GM18870 (cell line): ENCODE results near the gene OAF.
"Not testable (repeated sequence)": the region's sequence is repeated elsewhere in the genome, so short reads cannot be mapped to it uniquely, and the experiment has no call there.

Source experiments
- ATAC-seq: cut with Tn5 transposase; IDR thresholded peaks from one replicate; pipeline ENCODE4 v1.9.1; 2021; ENCODE audit warnings: moderate library complexity; ENCODE audit not compliant: unreplicated experiment

Gene OAF

DNA sequence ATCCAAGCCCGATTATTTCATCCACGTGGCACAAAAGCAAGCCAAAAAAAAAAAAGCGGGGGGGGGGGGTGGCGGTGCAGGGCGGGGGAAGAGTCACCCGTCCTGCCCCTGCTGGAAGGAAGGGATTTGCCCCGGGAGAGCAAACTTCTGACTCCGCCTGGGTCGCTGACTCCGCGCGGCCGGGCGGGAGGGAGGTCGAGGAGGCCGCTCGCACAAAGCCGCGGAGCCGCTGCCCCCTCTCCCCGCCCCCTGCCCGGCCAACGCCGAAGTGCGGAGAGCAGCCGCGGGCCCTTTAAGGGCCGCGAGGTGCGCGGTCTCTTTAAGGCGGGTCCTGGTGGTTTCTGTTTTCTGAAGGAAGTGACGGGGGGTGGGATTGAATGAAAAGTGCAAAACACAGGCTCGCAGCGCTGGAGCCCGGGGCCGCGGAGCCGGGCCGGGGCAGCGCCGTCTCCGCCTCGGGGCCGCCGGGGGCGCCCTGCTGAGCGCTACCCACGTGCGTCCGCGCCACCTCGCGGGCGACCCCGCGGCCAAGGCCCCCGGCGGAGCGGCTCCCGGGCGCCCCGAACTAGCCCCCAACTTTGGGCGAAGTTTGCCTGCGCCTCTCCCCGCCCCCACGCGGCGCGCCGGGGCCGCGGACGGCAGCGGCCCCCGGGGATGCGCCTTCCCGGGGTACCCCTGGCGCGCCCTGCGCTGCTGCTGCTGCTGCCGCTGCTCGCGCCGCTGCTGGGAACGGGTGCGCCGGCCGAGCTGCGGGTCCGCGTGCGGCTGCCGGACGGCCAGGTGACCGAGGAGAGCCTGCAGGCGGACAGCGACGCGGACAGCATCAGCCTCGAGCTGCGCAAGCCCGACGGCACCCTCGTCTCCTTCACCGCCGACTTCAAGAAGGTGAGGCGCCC is at the start of gene OAF:
Gene OAF, plus strand, starts transcription at position 407 of the 896 bp plus-strand sequence. Its CDS starts 248 bp downstream, at position 655.
- no peak for ATAC-seq

DNA sequence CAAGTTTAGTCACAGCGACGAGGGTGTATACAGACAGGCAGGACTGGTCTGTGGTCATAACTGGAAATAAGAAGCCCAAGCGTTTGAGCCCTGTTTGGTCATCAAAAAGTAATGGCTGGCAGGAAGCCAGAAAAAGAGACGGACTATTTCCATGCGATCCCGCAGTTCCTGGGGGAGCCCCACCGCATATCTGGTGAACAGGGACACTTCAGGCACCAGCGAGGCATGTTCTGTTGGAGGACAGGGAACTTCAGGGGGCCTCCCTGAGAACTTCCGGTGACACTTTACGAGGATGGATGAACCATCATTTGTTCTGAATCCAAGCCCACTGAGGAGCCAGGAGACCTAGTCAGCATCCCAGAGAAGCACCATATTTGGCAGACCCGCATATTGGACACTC is 43.2 kb upstream of the OAF start:
- no peak for ATAC-seq

DNA sequence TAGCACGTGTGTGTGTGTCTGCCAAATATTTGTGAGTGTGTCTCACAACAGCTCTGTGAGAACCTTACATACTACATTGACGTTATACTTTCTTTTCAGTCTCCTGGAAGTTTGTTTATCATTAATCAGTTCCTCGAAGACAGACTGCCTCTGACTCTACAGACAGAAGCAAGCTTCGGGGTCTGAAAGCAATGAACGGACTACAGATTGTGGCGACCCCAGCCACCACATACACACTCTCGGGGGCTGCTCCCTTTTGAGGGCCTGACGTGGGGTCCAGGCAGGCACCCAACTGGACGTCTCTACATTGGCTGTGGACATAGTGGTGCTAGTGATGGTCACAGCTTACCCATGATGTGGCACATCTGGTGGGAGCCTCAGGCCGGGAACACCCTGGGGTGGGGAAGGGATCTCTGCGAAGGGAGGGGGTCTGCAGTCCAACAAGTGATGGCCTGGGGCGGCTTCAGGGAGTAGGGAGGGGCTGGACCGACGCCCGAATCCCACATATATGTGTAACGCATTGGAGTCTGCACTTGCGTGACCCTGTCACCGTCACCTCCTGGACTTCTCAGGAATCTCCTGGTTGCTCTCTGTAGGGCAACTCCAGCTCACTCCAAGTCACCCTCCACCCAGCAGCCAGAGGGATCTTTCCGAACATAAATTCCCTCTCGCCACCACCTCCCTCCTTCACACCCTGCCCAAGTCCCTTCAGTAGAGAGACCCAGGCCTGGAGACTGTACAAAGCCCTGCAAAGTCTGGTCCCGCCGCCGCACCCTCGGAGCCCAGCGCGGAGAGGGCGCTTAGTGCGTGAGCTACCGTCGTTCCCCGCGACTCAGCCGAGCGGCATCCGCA is 42.5 kb upstream of the OAF start:
- ATAC-seq: no peak

DNA sequence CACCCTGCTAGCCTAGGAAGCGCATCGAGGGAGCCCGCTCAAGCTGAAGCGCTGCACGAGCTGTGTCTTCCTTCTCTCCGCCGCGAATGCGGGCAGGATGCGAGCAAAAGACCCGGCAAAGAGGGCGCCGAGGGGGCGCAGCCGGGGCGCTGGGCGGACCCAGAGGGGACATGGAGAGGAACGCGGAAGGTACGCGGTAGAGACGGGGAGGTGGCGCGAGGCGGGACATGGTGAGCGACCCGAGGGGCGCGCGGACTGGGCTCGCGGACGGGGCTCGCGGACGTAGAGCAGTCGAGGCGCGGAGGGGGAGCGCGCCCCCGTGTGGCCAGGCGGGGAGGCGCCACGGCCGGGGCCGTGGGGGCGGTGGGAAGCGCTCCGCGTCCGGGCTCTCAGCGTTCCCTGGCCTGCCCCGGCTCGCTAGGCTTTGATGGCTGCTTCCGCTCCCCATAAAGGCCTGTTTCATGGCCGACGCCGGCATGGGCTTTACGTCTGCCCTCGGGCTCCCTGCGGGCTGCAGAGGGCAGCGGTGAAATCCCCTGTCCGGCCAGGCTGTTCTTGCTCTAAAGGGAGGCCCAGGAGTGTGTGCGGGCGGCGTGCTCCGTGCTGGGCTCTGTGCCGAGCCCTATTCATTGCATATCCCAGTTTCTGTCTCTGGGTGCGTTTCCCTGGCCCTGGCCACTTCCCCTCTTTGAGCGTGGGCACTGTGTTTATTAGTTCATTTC is 41.7 kb upstream of the OAF start:
- ATAC-seq: no peak

DNA sequence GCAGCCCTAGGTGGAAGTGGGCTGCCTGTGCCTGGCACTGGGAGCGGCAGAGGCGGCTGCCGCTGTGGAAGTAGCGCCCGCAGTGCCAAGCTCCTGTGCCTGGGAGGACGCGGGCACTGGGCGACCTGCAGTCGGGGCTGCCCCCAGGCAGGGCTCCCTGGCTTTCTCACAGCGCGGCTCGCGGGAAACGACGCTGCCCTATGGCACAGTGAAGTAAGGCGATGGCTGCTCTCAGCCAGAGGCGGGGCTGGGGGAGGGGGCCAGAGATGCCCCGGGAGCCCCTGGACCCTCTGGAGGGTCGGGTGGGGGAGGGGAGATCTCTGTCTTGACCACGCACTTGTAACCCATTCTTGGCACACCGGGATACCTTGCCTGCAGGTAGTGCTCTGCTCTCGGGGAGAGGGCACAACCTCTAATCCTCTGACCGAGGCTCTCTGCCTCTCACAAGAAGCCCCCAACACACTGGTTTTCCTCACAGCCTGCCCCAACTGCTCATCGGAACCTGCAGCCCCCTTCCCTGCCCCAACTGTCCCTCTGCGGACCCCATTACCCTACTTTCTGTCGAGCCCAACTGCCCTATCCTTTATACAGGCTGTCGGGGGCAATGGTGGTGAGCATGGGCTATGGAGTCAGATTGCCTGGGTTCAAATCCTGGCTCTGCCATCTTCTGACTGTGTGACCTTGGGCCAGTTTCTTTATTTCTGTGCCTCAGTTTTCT is 40.7 kb upstream of the OAF start:
- ATAC-seq: no peak

DNA sequence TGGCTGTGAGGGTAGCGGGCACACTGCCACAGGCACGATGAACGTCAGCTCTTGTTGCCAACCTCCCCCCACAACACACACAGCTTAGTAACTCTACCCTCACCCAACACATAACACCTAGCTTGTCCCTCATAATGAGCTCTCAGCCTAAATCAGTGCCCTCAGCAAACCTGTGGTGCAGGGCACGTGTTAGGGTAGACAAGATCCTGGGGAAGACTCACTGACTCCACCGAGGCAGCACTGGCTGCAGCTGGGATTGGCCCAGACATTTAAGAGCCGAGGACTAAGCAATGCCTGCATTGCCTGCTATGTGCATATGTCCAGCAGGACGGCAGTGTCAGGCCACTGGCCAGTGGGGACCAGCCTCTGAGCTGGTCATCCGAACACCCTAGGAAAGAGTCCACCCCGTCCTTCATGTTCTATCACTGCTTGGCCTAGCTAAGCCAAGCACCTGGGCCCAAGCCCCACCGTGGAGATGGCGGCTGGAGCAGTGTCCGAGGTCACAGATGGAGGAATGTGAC is 40.0 kb upstream of the OAF start:
- ATAC-seq: no peak

DNA sequence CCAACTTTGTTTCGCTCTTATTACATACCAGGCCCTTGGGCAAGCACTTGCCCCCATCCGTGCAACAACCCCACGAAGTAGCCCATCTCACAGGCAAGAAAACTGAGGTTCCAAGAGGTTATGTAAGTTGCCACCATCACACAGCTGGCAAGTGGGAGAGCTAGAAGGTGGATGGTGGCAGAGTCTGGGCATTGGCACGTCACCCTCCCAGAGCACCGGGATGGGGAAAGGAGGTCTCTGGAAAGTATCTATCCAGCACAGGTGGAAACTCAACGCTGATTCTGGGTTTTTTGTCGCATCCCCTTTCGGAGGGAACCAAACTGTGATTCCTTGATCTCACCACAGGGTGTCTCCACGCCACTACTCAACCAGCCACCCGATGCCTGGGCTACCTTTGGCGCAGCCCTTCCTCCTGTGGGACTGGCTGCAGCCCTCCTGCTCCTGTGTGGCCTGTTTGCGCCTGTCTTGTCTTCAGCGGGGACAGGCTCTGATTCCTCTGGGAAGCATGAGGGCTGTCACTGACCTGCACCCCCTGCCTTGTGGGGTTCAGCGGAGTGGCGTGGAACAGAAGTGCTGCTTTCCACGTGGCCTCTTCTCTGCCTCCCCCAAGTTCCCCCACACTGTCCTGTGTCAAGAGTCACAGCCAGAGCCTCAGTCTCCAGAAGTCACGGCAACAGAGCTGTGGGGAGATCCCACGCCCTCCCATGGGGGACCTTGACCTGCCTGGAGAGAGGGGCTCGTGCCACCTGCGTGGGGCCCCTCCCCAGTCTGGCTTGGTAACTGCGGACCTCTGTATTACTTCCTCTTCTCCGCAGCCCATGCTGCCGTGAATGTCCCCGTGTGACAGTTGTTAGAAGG is 38.5 kb upstream of the OAF start:
- no peak for ATAC-seq

DNA sequence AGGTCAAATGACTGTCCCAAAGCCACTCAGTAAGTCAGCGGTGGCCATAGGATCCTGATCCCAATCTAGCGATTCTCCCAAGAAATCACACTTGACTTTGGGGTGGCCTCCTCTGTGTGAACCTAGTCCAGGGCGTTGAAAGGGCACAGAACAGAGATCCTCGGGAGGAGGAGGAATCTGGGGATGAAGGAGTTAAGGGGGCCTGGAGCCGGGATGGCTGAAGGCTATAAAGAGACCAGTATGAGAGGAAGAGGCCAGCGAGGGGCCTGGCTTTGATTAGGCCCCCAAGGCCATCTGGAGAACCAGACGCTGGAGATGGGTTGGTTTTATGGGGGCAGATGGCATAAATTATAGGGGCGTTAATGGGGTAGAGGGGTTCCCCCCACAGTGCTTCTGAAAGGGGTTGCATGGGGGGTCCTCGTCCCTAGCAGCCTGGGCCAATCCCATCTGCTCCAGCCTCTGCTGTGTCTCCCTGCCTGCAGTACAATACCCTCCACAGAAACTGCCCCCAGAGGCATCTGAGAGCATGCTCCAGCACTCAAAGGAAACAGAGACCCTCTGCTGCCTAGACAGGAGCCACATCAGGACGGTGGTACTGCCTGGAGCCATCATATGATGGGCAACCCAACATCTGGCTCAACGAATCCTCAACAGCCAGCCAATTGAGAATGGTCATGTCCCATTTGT is 37.7 kb upstream of the OAF start:
- ATAC-seq: no peak

DNA sequence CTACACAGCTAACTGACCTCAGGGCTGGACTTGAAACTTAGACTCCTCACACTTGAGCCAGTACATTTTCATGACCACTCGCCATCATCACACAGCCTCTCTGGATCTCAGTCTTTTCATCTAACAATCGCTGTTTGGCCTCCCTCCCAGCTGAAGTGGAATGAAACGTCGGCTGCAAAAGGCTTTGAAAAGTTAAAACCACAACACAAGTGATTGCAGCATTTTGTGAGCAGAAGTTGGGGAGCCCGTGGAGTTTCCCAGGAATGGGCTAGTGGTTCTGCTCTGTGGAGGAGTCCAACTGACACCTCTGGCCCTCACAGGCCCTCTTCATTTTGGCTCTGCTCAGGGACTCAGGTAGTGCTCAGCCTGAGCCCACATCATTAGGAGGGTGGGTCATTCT is 37.0 kb upstream of the OAF start:
- no peak for ATAC-seq

DNA sequence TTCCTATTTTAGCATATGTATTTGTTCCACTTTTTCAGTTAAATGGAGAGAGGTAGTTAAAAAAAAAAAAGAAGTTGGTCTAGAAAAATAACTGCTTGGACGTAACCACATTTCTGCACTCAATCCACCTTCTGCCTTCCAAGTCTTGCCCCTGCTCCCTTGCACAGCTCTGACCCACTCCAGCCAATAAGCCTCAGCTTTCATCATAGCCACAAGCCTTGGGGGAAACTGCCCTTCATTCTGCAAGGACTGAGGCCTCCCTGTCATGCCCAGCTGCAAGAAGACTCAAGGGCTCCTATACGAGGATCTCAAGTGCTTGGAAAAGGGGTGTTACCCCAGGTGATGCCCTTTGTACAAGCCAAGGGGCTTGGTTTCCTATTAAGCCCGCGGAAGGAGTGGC is 36.0 kb upstream of the OAF start:
- no peak for ATAC-seq

DNA sequence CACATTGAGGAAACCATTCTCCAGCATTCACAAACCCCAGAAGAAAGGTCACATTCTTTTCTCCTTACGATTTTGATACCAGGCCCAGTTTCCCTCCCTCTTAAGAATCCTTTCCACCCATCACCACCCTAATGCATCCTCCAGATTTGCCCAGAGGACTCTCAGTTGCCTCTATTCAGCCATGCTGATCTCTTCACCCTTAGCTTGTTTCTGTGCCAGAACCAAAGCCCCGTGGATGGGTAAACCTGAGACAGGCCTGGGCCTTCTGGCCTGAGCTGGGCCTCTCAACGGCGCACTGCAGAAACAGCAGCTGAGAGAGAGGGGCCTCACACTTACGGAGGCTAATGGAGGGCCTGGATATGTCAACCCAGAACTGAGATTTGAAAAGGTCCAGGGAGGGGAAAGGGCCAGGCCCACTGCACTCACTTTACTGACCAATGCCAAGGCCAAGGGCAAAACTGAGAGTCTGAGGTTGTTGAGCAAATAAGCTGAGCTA is 32.2 kb upstream of the OAF start:
- no peak for ATAC-seq

DNA sequence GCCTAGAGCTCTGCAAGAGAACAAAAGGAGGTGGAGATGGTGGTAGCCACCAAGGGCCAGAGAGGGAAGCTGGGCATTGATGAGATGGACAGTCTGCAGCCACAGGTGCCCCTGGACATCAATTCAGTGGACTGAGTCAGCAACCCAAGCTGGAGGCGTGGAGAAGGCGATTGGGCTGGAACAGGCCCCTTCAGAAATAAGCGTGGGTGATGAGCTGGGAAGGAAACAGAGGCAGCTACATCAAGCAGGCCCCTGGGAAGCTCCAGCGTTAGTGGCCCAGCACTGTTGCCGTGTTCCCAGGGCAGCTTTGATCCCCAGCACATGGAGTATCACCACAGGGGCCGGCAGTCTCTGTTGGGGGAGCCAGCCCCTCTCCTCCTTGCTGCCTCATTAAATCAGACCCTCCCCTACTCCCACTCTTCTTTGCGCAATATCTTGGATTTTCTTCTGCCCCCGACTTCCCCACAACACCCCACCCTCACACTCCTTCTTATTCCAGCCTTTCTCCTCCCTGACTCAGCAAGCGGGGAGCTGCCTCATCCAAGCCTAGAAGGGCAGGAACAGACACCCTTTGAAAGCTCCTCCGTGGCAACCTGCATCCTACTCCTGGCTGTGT is 31.7 kb upstream of the OAF start:
- ATAC-seq: no peak

DNA sequence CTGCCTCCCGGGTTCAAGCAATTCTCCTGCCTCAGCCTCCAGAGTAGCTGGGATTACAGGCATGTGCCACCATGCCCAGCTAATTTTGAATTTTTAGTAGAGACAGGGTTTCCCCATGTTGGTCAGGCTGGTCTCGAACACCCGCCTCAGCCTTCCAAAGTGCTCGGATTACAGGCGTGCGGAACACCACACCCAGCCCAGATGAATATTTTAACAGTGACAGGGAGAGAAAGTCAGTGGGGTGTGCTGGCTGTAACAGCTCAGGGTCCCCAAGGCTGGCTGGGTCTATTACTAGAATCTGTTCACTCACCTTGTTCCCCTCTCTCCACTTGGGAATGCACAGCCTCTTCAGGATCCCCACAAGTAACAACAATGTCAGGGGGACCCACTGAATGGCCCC is 30.8 kb upstream of the OAF start:
- ATAC-seq: not testable (repeated sequence)

DNA sequence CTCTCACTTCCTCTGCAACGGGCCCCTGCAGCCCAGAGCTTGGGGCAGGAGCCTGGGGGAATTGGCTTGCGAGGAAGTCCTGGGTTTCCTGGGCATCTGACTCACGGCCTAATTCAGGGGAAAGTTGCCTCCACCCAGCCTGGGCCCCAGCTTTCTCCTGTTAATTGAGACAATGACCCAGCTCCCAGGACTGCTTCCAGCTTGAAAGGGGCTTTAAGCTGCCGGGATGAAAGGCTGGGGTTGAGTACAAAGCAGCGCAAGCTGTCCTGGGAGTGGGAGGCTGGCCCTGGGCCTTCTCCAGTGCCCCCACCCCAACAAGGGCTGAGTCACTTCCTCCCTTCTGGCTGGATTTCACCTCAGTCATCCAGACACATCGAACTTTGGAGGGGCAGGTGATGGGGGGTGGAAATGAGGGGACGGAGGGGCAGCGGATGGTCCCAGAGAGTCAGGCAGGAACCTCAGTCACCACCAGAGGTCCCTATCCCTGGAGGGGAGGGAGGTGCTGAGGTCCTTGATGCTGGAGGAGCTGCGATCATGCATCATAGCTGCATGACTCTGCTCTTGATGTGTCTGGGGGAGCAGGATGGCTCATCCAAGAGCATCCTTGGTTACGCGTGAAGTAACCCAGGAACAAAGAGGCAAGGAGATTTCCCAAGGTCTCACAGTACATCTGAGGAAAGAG is 30.1 kb upstream of the OAF start:
- no peak for ATAC-seq

DNA sequence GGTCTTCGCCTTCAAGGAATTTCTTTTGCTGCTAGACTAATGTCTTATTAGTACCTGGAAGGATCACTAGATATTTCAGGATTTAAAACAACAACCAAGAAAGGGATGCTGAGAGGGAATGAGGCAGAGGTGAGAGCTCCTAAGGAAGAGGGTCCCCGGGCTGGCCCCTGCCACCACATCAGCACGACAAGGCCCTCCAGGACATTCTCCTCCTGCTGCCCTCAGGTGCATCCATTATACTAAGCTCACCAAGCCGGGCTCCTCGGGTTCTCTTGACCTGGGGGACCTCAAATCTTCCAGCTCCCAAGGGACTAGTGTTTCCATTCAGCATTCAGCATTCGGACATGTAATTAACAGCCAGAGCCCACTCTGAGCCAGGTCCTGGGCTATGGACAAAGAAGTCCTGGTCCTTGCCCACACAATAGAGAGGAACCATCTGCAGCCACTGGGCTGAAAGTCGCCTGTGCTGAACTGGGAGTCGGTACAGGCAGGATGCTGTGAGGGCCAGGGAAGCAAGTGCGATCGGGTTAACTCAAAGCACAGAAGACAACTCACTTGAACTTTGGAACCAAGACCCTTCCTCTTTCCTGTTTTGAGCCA is 29.4 kb upstream of the OAF start:
- ATAC-seq: no peak

DNA sequence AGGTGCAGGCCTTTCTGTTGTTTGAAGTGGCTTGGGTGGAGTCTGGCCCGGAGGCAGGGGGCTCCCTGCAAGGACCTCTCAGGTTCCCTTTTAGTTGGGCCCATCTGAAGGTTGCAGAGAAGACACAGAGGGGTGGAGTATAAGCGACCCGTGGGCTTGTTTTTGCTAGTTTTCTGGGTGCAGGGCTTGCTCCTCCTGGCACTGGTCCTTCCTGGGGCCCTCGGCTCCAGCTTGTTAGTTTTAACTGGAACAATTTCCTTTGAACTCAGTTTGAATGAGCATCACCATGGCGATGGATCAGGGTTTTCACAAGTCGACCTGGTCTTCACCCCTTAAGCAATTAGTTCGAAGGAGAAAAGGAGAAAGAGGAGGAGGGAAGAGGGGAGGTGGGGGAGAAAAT is 28.5 kb upstream of the OAF start:
- ATAC-seq: no peak

DNA sequence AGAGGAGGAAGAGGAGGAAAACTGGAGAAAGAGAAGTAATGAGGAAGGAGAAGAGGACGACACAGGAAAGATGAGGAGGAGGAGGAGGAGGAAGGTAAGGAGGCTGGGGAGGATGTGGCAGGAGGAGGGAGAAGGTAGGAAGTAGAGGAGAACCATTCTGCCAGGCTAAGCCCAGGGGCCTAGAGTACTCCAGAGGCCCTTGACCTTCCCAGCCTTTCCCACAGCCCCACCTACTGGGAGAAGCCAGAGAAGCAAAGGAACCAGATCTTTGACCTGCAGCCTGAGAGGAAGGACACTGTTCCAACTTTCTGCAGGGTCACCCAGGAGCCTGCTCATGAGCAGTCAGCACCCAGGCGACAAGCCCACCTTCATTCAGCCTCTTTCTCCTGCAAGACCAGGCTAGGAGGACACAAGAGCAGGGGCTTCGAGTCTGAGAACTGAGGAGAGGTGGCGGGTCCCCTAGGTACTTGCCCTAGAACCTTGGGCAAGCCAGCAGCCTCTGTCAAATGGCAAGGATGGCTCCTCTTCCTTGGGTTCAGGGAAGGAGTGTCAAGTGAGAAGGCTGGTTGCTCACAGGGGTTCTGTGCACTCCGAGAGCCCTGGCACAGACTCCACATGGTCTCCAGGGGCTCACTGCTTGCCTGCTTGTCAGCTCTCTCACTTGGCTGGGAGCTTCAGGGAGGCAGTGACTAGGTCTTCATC is 27.9 kb upstream of the OAF start:
- no peak for ATAC-seq
